GM23248 (cell line): Measurements from ENCODE around the gene TMEM151A. TPM values are rescaled to one million over a fixed set of nuclear protein-coding genes. Genes with fewer than 3 reads are reported as not detected.
A peak's percentile ranks its signal among the peaks of the same experiment; 100 is the strongest.

Experiments used
- DNase-seq: peaks from one replicate; pipeline ENCODE4 v3.0.0-alpha.2; 2015
- H2AFZ ChIP-seq: fragments of 200-600 bp; sonication (generic); 2 replicates; pipeline ENCODE4 v1.6.1; 2016; ENCODE audit warnings: antibody characterized with exemption
- H3F3A ChIP-seq: fragments of 200-600 bp; sonication (generic); 2 replicates; pipeline ENCODE4 v1.6.1; 2016; ENCODE audit warnings: mild to moderate bottlenecking, antibody characterized with exemption, mixed run types; ENCODE audit not compliant: insufficient read depth
- H3K27ac ChIP-seq: fragments of 200-600 bp; sonication (generic); 2 replicates; pipeline ENCODE4 v1.5.1; 2016; ENCODE audit warnings: mild to moderate bottlenecking
- H3K27me3 ChIP-seq: fragments of 200-600 bp; sonication (generic); replicated peaks from 2 replicates; pipeline ENCODE4 v1.6.1; 2016; ENCODE audit warnings: mild to moderate bottlenecking; ENCODE audit not compliant: insufficient read depth
- H3K36me3 ChIP-seq: fragments of 200-600 bp; sonication (generic); 2 replicates; pipeline ENCODE4 v1.6.1; 2016; ENCODE audit warnings: low read depth, mild to moderate bottlenecking
- H3K4me1 ChIP-seq: fragments of 200-600 bp; sonication (generic); 2 replicates; pipeline ENCODE4 v1.6.1; 2016; ENCODE audit warnings: mild to moderate bottlenecking; ENCODE audit not compliant: insufficient read depth
- H3K4me2 ChIP-seq: fragments of 200-600 bp; sonication (generic); one replicate; pipeline ENCODE4 v1.6.1; 2016; ENCODE audit warnings: mild to moderate bottlenecking; ENCODE audit not compliant: unreplicated experiment
- H3K4me3 ChIP-seq: fragments of 200-600 bp; sonication (generic); 2 replicates; pipeline ENCODE4 v1.5.1; 2016; ENCODE audit warnings: mild to moderate bottlenecking
- H3K79me2 ChIP-seq: fragments of 200-600 bp; sonication (generic); 2 replicates; pipeline ENCODE4 v1.6.1; 2016; ENCODE audit warnings: mild to moderate bottlenecking; ENCODE audit not compliant: insufficient read depth
- H3K9ac ChIP-seq: fragments of 200-600 bp; sonication (generic); 2 replicates; pipeline ENCODE4 v1.6.1; 2016; ENCODE audit warnings: mild to moderate bottlenecking
- H3K9me2 ChIP-seq: fragments of 200-600 bp; sonication (generic); 2 replicates; pipeline ENCODE4 v1.6.1; 2016; ENCODE audit warnings: mixed run types, mild to moderate bottlenecking, moderate library complexity; ENCODE audit not compliant: insufficient read depth
- H3K9me3 ChIP-seq: fragments of 200-600 bp; sonication (generic); one replicate; pipeline ENCODE4 v1.6.1; 2017; ENCODE audit warnings: low read depth
- H4K20me1 ChIP-seq: fragments of 200-600 bp; sonication (generic); 2 replicates; pipeline ENCODE4 v1.6.0; 2016; ENCODE audit not compliant: insufficient read depth
- EZH2 ChIP-seq: fragments of 200-600 bp; sonication (generic); IDR thresholded peaks from 2 replicates; pipeline ENCODE4 v1.6.1; 2018; ENCODE audit warnings: antibody characterized with exemption, mild to moderate bottlenecking; ENCODE audit not compliant: insufficient read depth, poor library complexity, severe bottlenecking
- EZH2phosphoT487 ChIP-seq: fragments of 200-600 bp; sonication (generic); IDR thresholded peaks from 2 replicates; pipeline ENCODE4 v1.6.1; 2018; ENCODE audit warnings: antibody characterized with exemption, moderate library complexity, mild to moderate bottlenecking, low read depth; ENCODE audit not compliant: insufficient read depth
- WGBS, 2 experiments: methylation state at CpG; one replicate each; pipeline ENCODE4 v1.1.6; 2015 to 2017; ENCODE audit warnings: low lambda C conversion rate in 2 of 2, low coverage in 1 of 2; ENCODE audit errors: missing lambda C conversion rate in 2 of 2; 5-methylcytosine and 5-hydroxymethylcytosine counted together
- in situ Hi-C: fragments of 300-500 bp; cut with MboI; formaldehyde crosslinking; loops from 2 replicates; pipeline ENCODE4 v1.15.0; 2020
- polyA plus RNA-seq: library from polyadenylated mRNA; unstranded; fragments of >200 nt; fragmentation: Nextera tagmentation; extraction: Ambion mirVana; gene quantifications from 2 replicates; pipeline ENCODE4 v1.2.1, GENCODE V29; 2016
- total RNA-seq: library from RNA; depleted of rRNA; stranded (reverse); fragments of >200 nt; shearing (Covaris generic); gene quantifications from 2 replicates; pipeline ENCODE4 v1.2.3, GENCODE V29; 2014

Gene TMEM151A
- total and polyA plus RNA-seq, 2 experiments from 2014 or later: 0.19 to 0.54 TPM

GRCh38 chr11:66311470-66311964 lies 19.8 kb downstream of the TMEM151A start:
- Histone ChIP-seq H3K27me3 (no peaks in the 10 kb centered on the region), H3K27ac (peak overlapping the region; percentile 70), H3K79me2 (peaks cover 29% of the 10 kb centered on the region), H3K9ac (peak overlapping the region; percentile 71), H3K36me3 (no peaks in the 10 kb centered on the region), H4K20me1 (no peaks in the 10 kb centered on the region), H3K4me3 (peak overlapping the region; percentile 67), H2AFZ (peak overlapping the region; percentile 70), H3K4me1 (no peaks in the 10 kb centered on the region), H3F3A (peaks cover 9% of the 10 kb centered on the region), H3K9me3 (no peaks in the 10 kb centered on the region), H3K9me2 (no peaks in the 10 kb centered on the region), H3K4me2 (peak overlapping the region; percentile 77)
- no peak for DNase-seq
- no peak for TF ChIP-seq EZH2phosphoT487
- no peak for TF ChIP-seq EZH2
- WGBS, 2 experiments: 23 to 30% methylated on average over 26 of the region's 26 CpGs
- in situ Hi-C loops: no loop called here

- no peaks in the 10 kb centered on the region for H4K20me1 ChIP-seq
- H3K36me3 ChIP-seq: no peaks in the 10 kb centered on the region
- H3F3A ChIP-seq: peaks cover 9% of the 10 kb centered on the region
- H2AFZ ChIP-seq: peak overlapping the region; percentile 70
- peak; percentile 97 for DNase-seq
- TF ChIP-seq EZH2phosphoT487: no peak
- no peak for TF ChIP-seq EZH2
- H3K9ac ChIP-seq: peak overlapping the region; percentile 71
- in situ Hi-C loops: no loop called here
- H3K4me3 ChIP-seq: peak overlapping the region; percentile 67
- no peaks in the 10 kb centered on the region for H3K9me2 ChIP-seq
- H3K79me2 ChIP-seq: peaks cover 32% of the 10 kb centered on the region
- 0 to 1% methylated on average over 30 to 44 of the region's 44 CpGs for WGBS, 2 experiments
- no peaks in the 10 kb centered on the region for H3K27me3 ChIP-seq
- H3K4me2 ChIP-seq: peak overlapping the region; percentile 77
- H3K27ac ChIP-seq: peak overlapping the region; percentile 70
- H3K4me1 ChIP-seq: 0 out of 2 replicates have a peak, but pooled peaks cover under 1% of the 10 kb centered on the region
- no peaks in the 10 kb centered on the region for H3K9me3 ChIP-seq
Measured at GRCh38 chr11:66311965-66312548, 20.4 kb downstream of the TMEM151A start.

- peaks cover 32% of the 10 kb centered on the region for H3K79me2 ChIP-seq
- H3K27ac ChIP-seq: peak overlapping the region; percentile 94
- H3K9me3 ChIP-seq: no peaks in the 10 kb centered on the region
- peak overlapping the region; percentile 87 for H3K4me3 ChIP-seq
- H2AFZ ChIP-seq: peak overlapping the region; percentile 70
- H3K27me3 ChIP-seq: no peaks in the 10 kb centered on the region
- 0 to 1% methylated on average over 18 to 49 of the region's 52 CpGs for WGBS, 2 experiments
- no peaks in the 10 kb centered on the region for H4K20me1 ChIP-seq
- H3F3A ChIP-seq: peaks cover 9% of the 10 kb centered on the region
- peak overlapping the region; percentile 94 for H3K9ac ChIP-seq
- H3K4me1 ChIP-seq: peaks cover 7% of the 10 kb centered on the region
- in situ Hi-C loops: no loop called here
- H3K9me2 ChIP-seq: no peaks in the 10 kb centered on the region
- peak overlapping the region; percentile 97 for H3K4me2 ChIP-seq
- peak; percentile 100 for DNase-seq
- no peaks in the 10 kb centered on the region for H3K36me3 ChIP-seq
- no peak for TF ChIP-seq EZH2
- no peak for TF ChIP-seq EZH2phosphoT487
Measured at GRCh38 chr11:66312549-66313320, 21.0 kb downstream of the TMEM151A start.

DNA sequence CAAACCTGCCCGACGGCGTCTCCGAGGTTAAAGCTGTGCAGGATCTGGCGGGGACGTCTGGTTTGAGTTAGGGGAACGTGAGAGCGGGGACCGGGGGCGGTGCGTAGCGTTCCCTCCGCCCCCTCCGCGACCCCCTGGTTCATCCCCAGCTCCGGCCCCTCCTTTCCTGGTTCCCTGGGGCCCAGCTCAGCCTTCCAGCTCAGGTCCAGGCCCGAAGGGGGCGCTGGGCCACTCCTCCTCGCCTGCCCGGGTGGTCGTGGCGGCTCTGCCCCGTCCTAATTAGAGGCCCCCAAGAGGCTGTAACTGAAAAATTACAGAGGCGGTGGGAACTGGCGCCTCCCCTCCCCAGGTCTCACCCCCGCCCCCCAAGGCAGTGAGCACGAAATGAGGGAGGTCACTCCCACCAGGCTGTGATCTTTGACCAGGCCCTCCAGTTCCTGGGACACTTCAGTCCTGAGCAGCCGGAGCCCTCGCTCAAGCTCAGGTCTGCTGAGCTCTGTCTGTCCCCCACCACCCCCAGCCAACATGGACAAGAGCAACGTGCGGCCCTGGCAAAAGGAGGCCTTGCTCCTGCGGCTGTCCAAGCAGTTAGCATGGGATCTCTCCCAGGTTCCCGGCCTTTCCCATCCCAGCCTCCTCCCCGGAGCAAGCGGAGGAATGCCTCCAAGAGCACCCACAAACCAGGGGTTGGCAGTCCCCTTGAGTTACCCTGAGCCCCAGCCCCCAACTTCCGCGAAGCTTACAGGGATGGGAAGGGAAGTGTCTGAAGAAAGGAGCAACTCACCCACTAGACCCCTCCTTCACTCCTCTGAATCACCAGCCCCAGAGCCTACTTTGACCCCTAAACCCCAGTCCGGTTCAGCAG lies 21.9 kb downstream of the TMEM151A start:
- no peak for TF ChIP-seq EZH2phosphoT487
- no peak for TF ChIP-seq EZH2
- H3F3A ChIP-seq: peaks cover 15% of the 10 kb centered on the region
- H3K4me1 ChIP-seq: peaks cover 16% of the 10 kb centered on the region
- 1% methylated on average over 23 to 38 of the region's 38 CpGs for WGBS, 2 experiments
- H3K79me2 ChIP-seq: peaks cover 32% of the 10 kb centered on the region
- peak overlapping the region; percentile 87 for H3K4me3 ChIP-seq
- no peaks in the 10 kb centered on the region for H3K9me2 ChIP-seq
- H3K27ac ChIP-seq: peak overlapping the region; percentile 94
- peak; percentile 69 for DNase-seq
- no peaks in the 10 kb centered on the region for H3K9me3 ChIP-seq
- H3K36me3 ChIP-seq: no peaks in the 10 kb centered on the region
- H3K4me2 ChIP-seq: peak overlapping the region; percentile 97
- peak overlapping the region; percentile 94 for H3K9ac ChIP-seq
- no peak overlapping the region for H2AFZ ChIP-seq
- in situ Hi-C loops: no loop called here
- no peaks in the 10 kb centered on the region for H4K20me1 ChIP-seq
- no peaks in the 10 kb centered on the region for H3K27me3 ChIP-seq
